Measurements from ENCODE around the gene TRAF5.

TRAF5 gene

DNA sequence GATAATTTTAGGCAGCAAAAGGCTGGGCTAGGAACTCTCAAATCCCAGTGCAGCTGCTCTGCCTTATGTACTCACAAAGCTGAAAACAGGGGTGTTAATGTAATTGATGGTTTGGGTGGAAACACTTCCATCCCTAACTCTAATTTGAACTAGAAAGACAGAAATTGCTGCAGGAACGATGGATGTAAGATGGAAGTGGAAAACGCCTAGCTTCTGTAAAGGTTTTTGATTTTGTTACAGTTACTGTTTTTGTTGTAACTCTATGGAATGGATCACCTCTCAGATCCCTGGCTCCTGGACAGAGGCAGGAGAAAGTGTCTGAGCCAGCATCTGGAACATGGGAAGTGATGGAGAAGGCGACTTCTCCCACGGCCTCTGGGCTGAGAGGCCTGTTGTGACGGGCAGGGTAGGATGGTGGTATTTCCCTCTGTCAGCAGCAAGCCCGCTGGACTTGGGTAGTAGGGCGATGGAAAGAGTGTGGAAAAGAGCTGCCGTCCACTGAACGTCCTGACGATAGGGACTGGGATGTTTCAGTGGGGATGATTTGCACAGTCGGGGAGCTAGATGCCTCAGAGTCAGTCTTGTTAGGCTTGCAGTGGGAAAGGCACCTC lies 1.6 kb downstream of the TRAF5 start:
- DNase-seq (ENCODE audit: low read depth in 3 of 3), result no peak

DNA sequence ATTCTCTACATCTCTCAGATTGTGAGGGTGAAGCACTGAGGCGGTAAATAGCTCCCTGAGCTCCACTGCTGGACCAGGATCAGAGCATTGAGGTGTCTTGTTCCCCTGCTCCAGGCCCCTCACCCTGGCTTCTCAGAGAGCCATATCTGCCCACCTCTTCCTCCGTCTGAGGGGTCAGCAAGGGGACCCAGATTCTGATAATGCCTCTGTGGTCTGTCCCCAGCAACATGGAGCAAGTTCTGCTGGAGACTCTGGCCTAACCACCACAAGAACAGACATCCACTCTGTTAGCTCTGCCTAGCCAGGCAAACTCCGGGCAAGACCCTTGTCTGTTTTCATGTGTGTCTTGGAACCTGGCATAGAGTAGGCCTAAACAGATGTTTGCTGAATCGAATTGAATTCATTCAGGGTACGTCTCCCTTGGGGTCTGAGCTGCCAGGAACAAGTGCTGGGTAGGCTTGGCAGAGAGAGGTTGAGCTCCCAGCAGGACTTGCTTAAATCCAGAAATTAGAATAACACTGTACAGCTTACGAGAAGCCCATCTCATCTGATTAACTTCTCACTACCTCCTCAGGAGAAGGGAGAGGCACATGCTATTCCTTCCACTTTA lies 2.3 kb downstream of the TRAF5 start:
- no peak for DNase-seq (ENCODE audit: low read depth in 3 of 3)

DNA sequence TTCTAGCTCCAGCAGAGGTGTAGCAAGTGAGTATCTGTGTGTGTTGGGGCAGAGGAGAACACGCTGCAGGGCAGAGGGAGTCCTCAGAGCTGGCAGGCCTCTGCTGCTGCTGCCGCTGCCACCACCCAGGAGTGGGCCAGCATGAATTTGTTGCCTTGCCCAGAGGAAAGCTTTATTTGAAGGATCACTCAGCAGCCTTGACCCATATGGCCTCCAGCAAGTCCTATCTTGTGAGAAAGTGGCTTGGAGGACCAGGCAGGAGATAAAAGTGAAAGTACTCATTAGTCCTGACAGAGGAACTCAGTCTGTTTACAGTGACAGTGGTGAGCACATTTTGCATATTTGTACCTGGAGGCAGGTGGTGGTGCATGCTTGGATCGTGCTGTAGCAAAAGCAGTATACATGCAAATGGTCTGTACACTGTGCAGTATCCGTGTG lies 3.1 kb downstream of the TRAF5 start:
- DNase-seq (ENCODE audit: low read depth in 3 of 3), result no peak

DNA sequence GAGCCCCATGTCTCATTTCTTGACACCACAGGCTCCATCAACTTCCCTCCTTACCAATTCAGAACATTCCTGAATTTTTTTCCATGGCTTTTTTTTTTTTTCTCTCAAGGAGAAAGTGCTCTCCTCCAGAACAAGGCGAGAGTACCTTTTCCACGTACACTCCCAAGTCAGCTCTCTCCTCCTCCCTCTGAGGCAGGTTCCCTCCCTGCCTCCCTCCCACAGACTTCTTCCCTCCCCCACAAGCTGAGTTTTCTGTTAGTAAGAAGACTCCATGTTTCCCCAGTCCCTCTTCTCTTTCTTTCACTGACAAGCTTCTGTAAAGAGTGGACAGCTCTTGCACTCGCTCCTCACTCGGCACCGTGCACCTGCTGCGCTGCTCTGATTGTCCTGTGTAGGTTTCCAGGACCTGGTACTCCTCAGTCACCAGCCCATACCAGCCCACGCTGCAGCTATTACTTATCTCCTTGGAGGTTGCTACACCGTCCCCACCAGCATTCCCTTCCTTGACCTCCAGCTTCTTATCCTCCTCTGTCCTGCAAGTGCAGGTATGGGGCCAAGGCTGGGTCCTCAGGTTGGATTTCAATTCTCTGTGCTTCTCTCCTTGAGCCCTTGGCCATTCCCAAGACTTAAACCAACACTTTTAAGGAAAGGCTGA lies 3.8 kb downstream of the TRAF5 start:
- no peak for DNase-seq (ENCODE audit: low read depth in 3 of 3)

DNA sequence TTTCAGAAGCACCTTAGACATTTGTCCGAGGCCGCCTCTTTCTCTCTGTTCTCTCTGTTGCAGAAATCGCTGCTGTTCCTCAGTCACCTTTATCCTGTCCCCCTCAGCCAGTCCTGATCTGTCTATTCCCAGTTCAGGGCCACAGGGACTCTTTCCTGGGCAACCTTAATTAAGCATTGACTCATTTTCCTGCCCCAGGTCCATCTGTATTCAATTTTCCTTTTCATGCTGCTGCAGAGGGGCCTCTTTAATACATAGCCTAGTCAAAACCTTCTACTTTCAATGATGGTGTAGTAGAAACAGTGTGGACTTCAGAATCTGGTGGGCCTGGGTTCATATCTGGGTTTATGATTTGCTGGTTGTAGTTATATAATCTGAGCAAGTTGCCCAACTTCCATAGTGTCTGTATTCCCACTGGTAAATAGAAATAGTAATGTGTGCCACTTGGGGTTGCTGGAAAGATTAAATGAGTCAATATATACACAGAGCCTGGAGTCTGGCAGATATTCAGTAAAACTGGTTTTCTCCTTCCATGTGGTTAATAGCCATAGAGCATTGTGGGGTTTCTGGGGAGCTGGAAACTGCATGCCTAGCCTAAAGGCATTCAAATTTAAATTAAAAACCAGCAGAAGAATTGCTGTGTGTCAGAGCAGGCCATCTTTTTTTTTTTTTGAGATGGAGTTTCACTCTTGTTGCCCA lies 4.5 kb downstream of the TRAF5 start:
- no peak for DNase-seq (ENCODE audit: low read depth in 3 of 3)

DNA sequence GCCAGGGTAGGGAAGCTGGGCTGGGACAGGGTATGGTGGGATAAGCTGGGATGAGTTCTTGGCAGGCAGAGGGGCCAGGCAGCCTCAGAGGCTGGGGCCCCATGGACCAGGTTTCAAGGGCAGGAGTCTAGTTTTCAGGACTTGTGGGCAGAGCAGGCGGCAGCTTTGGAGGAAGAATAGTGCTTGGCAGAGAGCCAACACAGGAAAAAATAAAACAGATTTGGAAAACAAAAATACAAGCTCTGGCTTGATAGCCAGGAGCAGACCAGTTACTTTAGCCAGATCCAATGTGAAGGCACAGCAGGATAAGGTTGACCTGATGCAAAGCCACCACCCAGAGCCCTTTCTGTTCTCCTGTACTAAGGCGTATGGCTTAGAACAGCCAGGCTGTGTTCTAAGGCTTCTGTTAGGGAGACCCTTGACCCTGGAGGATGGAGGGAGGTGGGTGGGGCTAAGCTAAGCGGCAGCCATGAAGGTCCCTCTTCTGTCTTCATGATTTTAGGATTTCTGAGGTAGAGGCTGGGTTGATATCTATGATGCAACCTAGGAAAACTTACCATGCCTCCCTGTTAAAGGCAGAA lies 5.5 kb downstream of the TRAF5 start:
- DNase-seq (ENCODE audit: low read depth in 3 of 3), result no peak

DNA sequence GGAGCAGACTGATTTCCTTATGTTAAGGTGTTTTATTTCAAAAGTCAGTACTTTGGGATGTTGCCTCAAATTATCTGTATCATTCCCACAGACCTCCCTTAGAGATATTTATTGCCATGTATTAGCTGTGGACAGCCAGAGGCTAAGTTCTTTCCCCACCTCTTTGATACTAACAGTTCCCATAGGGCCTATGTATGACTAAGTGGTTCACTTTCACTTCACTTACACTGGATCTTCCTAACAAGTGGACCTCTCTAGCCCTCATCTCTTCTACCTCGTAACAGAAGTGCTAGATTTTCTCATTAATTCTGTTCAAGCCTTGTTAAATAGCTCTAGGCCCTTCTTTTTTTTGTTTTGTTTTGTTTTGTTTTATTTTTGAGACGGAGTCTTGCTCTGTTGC lies 6.2 kb downstream of the TRAF5 start:
- DNase-seq (ENCODE audit: low read depth in 3 of 3), result no peak

DNA sequence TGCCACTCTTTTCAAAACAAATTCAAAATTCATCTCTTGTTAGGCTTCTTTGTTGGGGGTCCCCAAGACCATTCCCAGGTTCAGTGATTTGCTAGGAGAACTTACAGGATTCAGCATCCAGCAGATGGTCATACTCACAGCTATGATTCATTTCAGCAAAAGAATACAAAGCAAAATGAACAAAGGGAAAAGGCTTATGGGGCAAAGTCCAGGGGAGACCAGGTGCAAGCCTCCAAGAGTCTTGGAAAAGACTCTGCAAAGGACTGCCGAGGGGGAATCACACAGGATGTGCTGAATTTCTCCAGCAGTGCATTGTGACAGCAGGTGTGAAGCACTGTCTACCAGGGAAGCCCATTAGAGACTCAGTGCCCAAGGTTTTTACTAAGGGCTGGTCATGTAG lies 7.3 kb downstream of the TRAF5 start:
- DNase-seq (ENCODE audit: low read depth in 3 of 3), result no peak

DNA sequence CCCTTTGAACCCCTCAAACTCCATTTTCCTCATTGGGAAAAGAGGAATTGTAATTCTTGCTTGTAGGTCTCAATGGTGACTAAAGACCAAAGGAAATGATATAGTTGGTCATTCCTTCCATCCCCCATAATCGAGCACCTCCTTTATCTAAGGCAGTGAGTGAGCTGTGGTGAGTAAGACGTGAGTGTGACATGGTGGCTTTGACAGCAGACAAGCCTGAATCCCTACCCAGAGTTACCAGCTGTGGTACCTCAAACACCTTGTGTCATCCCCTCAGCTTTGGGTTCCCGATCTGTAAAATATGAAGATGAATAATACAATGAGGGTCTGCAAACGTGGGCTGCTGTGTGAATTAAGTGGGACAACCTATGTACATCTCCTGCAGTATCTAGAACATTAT lies 8.4 kb downstream of the TRAF5 start:
- no peak for DNase-seq (ENCODE audit: low read depth in 3 of 3)

DNA sequence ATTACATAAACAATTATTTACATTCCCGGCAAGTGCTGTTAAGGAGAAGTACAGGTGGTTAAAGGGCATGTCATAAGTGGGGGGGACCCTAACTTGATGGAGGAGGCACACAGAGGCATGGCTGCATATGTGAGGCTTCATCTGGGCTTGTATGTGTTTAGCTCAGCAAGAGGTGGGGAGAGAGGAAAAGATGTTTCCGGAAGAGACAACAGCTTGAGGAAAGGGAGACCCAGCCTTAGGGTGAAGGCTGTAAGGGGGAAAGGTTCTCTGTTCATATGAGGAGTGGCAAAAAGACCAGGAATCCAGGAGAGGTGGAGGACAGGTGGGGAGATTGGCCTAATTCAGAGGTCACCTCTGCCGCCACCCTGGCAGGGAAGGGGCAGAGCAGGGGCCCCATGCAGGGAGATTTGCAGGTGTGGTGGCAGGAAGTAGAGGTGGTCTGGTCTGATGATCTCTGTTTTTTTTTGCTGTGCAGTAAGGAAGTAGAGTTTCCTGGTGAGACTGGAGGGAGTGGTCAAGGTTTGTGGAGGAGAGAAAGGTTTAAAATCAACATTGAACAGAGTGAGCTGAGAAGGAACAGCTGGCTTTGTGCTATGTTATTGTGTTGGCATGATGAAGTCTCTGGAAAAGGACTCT lies 9.0 kb downstream of the TRAF5 start:
- DNase-seq (ENCODE audit: low read depth in 3 of 3), result no peak

DNA sequence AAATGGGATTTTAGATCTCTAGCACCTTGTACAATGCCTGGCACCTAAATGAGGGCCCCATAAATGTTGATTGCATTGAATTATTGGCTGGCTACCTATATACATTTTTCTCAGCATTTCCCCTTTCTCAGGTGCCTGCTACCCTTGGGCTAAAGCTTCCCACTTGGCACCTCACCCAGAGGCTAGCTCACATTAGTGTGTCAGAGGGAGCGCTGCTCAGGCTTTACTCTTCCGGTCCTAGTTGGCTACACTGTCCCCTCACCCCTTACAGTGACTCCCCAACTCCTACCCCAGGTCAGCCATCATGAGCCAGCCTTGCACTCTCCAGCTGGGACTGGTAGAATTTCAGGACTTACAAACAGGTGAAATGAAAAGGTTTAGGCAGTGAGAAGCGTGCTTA lies 9.5 kb downstream of the TRAF5 start:
- DNase-seq (ENCODE audit: low read depth in 3 of 3), result no peak

DNA sequence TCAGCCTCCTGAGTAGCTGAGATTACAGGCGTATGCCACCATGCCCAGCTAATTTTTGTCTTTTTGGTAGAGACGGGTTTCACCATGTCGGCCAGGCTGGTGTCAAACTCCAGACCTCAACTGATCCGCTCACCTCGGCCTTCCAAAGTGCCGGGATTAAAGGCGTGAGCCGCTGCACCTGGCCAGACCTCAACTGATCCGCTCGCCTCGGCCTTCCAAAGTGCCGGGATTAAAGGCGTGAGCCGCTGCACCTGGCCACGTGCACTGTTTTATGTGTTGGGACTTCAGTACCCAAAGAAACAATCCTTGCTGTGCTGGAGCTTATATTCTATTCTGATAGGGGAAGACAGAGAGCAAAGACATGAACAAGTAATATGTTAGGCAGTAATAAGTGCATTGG lies 10.1 kb downstream of the TRAF5 start:
- DNase-seq (ENCODE audit: low read depth in 3 of 3), result no peak

DNA sequence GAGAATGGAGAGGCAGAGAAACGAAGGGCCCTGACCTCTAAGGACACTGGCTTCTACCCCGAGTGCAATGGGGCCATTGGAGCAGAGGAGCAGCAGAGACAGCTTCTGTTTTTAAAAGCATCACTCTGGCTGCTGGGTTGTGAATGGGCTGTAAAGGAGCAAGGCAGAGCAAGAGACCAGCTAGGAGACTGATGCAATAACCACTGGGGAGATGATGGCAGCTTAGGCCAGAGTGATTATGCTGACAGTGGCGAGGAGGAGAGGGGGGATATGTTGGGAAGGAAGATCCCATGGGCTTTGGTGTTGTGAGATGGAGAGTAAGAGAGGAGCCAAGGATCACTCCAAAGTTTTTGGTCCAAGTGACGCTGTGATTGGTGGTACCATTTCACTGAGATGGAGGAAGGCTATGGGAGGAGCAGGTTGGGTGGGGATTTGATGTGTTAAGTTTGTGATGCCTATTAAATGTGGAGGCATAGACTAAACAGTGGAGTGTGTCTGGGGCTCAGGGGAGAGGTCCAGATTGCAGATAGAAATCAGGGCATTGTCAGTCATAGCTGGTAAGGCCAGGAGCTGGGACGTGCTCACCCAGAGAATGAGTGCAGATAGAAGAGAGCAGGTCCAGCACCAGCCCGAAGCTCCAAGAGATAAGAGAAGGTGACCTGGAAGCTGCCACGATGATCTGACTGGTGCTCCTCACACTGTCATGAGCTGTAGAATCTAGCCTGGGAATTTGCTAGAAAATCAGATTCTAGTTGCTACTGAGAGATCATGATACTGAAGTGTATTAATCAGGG lies 11.0 kb downstream of the TRAF5 start:
- no peak for DNase-seq (ENCODE audit: low read depth in 3 of 3)

DNA sequence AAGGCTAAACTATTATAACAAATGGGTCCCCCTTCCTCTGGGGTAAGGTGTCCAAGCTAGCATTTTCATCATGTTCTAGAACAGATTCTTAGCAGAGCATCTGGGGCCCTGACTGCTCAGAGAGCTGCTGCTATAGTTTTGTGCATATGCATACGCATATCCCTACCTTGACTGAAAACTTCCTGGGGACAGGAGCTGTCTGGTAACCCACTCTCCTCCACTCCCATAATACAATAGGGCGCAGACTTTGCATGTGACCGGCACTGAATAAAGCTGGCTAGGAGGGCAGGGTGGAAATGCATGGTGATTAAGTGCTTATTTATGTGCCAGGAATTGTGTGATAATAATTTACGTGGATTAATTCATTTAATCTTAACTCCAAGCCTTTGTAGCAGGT lies 11.6 kb downstream of the TRAF5 start:
- DNase-seq (ENCODE audit: low read depth in 3 of 3), result no peak

DNA sequence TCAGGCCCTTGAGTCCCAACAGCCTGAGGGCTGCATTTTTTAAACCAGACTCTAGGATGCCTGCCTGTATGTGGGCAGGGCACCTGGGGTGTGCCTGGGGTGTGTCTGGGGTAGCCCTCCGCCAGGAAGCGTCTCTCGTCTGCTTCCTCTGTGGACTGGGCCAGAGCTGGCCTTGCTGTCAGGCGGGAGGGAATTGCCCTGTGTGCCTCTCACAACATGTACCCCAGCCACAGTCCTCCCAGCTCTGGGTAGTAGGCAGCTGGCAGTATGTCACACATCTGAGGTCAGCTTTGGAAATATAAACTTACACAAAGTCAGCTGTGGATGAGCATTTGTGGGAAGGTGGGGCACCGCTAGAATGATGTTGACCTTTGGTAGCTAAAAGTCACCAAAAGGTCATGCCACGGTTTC lies 13.0 kb downstream of the TRAF5 start:
- no peak for DNase-seq (ENCODE audit: low read depth in 3 of 3)

DNA sequence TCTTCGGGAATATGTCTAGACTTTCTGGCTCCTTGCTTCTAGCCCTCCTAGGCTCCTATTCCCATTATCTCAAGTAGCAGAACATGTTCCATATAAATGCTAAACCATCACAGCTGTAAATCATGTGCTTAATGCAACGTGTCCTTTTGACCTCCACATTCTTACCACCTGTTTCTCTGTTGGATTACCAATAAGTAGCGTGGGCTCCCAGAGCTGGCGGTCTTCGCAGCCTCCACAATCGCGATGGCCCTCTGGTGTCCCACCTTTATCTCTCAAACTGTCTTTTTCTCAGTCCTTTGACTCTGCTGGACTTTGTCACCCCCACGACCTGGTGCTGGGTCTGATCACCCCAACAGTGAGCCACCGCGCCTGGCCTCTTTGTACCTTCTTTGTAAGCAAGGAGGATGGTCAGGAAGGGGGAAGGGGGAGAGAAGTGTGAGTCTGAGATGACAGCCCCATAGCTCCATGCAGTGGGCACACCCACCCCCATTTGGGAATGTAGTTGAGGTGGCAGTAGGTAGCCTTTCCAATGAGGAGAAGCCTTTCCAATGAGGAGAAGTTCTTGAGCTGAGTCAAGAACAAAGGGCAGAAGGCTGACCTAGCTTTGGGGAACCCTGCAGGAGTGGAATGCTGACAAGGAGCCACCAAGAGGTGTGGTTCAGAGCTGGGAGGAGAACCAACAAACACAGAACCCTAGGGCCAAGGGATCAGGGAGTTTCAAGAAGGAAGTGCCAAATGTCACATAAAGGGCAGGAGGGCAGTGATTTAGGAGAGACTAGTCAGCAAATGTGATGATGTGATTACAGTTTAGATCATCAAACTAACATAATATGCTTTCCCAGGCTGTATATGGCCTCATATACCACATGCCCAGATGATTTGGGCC lies 14.2 kb downstream of the TRAF5 start:
- DNase-seq (ENCODE audit: low read depth in 3 of 3), result no peak

DNA sequence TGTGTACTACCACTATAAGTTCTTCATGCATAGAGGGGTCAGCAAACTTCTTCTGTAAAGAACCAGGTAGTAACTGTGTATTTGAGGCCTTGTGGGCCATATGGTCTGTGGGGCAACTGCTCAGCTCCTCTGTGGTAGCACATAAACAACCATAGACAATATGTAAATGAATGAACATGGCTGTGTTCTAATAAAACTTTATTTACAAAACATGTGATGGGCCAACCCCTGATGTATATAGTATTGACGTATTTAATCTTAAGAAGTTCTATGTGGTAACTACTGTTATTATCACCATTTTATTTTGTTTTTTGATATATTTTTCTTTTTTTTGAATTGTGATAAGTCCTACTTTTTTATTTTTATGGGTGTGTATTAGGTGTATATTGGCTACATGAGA lies 15.4 kb downstream of the TRAF5 start:
- no peak for DNase-seq (ENCODE audit: low read depth in 3 of 3)

DNA sequence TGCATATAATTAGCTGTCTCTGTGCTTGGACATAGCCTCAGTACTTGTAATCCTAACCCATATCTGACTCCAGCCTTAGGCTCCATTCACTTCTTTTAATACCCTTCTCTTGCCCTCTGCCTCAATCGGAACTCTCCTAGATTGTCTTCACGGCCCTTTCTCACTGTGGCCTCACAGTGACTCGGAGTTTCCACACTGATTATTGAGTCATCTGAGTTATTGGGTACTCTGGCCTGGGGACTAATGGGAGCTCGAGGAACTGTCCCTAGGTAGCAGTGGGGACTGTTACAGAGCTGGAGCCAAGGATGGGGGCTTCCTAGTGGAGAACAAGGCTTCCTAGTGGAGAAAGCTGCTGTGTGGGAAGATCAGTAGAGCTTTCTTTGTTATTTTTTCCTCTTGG lies 17.0 kb downstream of the TRAF5 start:
- no peak for DNase-seq (ENCODE audit: low read depth in 3 of 3)

DNA sequence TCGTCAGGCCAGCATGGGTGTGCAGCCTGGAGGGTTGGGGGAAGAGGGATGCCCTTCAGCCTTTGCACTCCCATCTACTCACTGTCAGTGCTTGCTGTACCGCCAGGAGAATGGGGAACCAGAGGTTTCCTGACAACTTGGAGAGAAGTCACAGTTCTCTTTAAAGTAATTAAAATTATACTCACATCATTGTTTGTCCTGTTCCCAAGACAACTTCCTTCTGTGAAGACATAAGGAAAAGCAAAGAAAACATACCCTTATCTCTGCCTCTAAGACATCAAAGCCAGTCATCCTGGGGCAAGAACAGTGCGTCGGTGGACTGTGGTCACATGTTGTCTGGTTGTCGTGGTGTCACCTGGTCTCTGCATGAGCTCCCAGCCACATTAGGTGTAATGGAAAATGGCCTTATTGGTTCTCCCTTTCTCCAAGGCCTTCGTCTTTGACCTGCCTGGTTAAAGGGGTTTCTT lies 17.6 kb downstream of the TRAF5 start:
- DNase-seq (ENCODE audit: low read depth in 3 of 3), result no peak

DNA sequence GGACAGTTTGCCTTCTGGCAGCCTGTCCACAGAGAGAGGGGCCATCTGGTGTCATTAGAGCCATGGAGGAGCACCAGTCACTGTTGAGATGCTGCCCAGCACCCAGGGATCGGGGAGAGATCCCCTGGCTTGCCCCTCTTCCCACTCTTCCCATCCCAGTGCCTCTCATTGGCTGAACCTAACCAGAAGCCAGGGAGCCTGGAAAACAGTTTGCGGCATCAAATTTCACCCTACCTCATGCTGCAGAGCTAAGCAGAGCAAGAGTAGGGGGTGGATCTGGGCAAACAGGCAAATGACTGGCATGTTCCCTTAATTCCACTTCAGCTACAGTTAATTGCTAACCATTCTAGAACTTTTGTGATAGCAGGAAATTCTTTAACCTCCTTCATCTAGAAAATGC lies 19.1 kb downstream of the TRAF5 start:
- no peak for DNase-seq (ENCODE audit: low read depth in 3 of 3)
